Measurements from ENCODE around the gene C1QTNF9B.
"Not testable (repeated sequence)": the region's sequence is repeated elsewhere in the genome, so short reads cannot be mapped to it uniquely, and the experiment has no call there.

C1QTNF9B gene

GRCh38 chr13:23941211-23941610 is 43.9 kb upstream of the C1QTNF9B start:
- Histone ChIP-seq H3K4me1 (ENCODE audit: control insufficient read depth, low read length) (no peaks in the 10 kb centered on the region), H3K4me2 (ENCODE audit: low read length) (no peak overlapping the region), H3K4me3 (ENCODE audit: low read length) (no peak overlapping the region), H3K27me3 (ENCODE audit: control insufficient read depth, low read length) (0 out of 2 replicates have a peak, but pooled peaks cover 3% of the 10 kb centered on the region), H3F3A (ENCODE audit: control insufficient read depth, insufficient read depth) (no peaks in the 10 kb centered on the region), H3K27ac (ENCODE audit: low read depth, low read length) (no peak overlapping the region), H3K79me2 (ENCODE audit: control insufficient read depth, low read length) (no peaks in the 10 kb centered on the region), H4K20me1 (ENCODE audit: control insufficient read depth, insufficient read depth, low read depth, low read length) (no peaks in the 10 kb centered on the region), H3K9me3 (ENCODE audit: control insufficient read depth, insufficient read depth, low read length) (no peaks in the 10 kb centered on the region), H3K9me2 (replicated peaks; ENCODE audit: control insufficient read depth, low read length) (no peaks in the 10 kb centered on the region), H3K36me3 (ENCODE audit: control insufficient read depth, low read length) (no peaks in the 10 kb centered on the region)
- TF ChIP-seq CTCF (IDR thresholded peaks at IDR 0.05; ENCODE audit: low read depth, low read length, poor library complexity, severe bottlenecking) (no peak), EZH2phosphoT487 (IDR thresholded peaks at IDR 0.05; ENCODE audit: borderline replicate concordance, low read length) (no peak)

- H3K4me1 ChIP-seq (ENCODE audit: control insufficient read depth, low read length); H3K27ac ChIP-seq (ENCODE audit: low read depth, low read length); H3K4me3 ChIP-seq (ENCODE audit: low read length); H3K9me2 ChIP-seq (replicated peaks; ENCODE audit: control insufficient read depth, low read length); H3K27me3 ChIP-seq (ENCODE audit: control insufficient read depth, low read length); H3K79me2 ChIP-seq (ENCODE audit: control insufficient read depth, low read length); H3F3A ChIP-seq (ENCODE audit: control insufficient read depth, insufficient read depth); H4K20me1 ChIP-seq (ENCODE audit: control insufficient read depth, insufficient read depth, low read depth, low read length); H3K36me3 ChIP-seq (ENCODE audit: control insufficient read depth, low read length); H3K4me2 ChIP-seq (ENCODE audit: low read length); H3K9me3 ChIP-seq (ENCODE audit: control insufficient read depth, insufficient read depth, low read length): not testable (repeated sequence)
These were observed 42.4 kb upstream of the C1QTNF9B start for GRCh38 chr13:23939666-23940065.

DNA sequence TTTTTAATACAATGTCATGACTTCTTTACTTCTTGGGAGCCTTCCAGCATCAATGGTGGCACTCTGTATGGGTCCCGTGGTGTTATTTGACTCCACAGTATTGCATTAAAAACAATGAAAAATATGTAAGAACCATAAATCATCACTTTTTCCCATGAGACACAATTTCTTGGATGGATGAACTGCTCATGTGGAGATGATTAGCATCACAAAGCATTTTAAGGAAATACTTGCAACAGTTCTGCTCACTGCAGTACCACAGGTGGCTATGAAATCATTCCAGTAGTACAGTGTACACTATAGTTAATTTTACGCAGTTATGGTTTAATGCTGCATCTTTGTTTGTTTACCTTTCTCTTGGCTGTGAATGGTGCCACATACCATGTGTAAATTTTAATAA is 37.2 kb upstream of the C1QTNF9B start:
- Histone ChIP-seq H3K27ac (ENCODE audit: low read depth, low read length) (no peak overlapping the region), H3K79me2 (ENCODE audit: control insufficient read depth, low read length) (no peaks in the 10 kb centered on the region), H3K36me3 (ENCODE audit: control insufficient read depth, low read length) (no peaks in the 10 kb centered on the region), H3K9me2 (replicated peaks; ENCODE audit: control insufficient read depth, low read length) (no peaks in the 10 kb centered on the region), H3K4me1 (ENCODE audit: control insufficient read depth, low read length) (no peaks in the 10 kb centered on the region), H3K4me2 (ENCODE audit: low read length) (no peak overlapping the region), H3K9me3 (ENCODE audit: control insufficient read depth, insufficient read depth, low read length) (no peaks in the 10 kb centered on the region), H3K4me3 (ENCODE audit: low read length) (no peak overlapping the region), H3F3A (ENCODE audit: control insufficient read depth, insufficient read depth) (no peaks in the 10 kb centered on the region), H4K20me1 (ENCODE audit: control insufficient read depth, insufficient read depth, low read depth, low read length) (no peaks in the 10 kb centered on the region), H3K27me3 (ENCODE audit: control insufficient read depth, low read length) (peaks cover 13% of the 10 kb centered on the region; the same call in 1 of the 2 replicates)
- TF ChIP-seq EZH2phosphoT487 (IDR thresholded peaks at IDR 0.05; ENCODE audit: borderline replicate concordance, low read length) (no peak), CTCF (IDR thresholded peaks at IDR 0.05; ENCODE audit: low read depth, low read length, poor library complexity, severe bottlenecking) (no peak)

- no peak overlapping the region for H3K4me2 ChIP-seq (ENCODE audit: low read length)
- peaks cover 14% of the 10 kb centered on the region for H3K27me3 ChIP-seq (ENCODE audit: control insufficient read depth, low read length)
- no peaks in the 10 kb centered on the region for H3K9me3 ChIP-seq (ENCODE audit: control insufficient read depth, insufficient read depth, low read length)
- H3K4me1 ChIP-seq (ENCODE audit: control insufficient read depth, low read length): no peaks in the 10 kb centered on the region
- no peaks in the 10 kb centered on the region for H3K36me3 ChIP-seq (ENCODE audit: control insufficient read depth, low read length)
- no peak for TF ChIP-seq EZH2phosphoT487 (IDR thresholded peaks at IDR 0.05; ENCODE audit: borderline replicate concordance, low read length)
- TF ChIP-seq CTCF (IDR thresholded peaks at IDR 0.05; ENCODE audit: low read depth, low read length, poor library complexity, severe bottlenecking): no peak
- no peaks in the 10 kb centered on the region for H4K20me1 ChIP-seq (ENCODE audit: control insufficient read depth, insufficient read depth, low read depth, low read length)
- no peaks in the 10 kb centered on the region for H3K79me2 ChIP-seq (ENCODE audit: control insufficient read depth, low read length)
- no peak overlapping the region for H3K27ac ChIP-seq (ENCODE audit: low read depth, low read length)
- no peaks in the 10 kb centered on the region for H3K9me2 ChIP-seq (replicated peaks; ENCODE audit: control insufficient read depth, low read length)
- no peaks in the 10 kb centered on the region for H3F3A ChIP-seq (ENCODE audit: control insufficient read depth, insufficient read depth)
- H3K4me3 ChIP-seq (ENCODE audit: low read length): no peak overlapping the region
These were observed 31.7 kb upstream of the C1QTNF9B start for GRCh38 chr13:23928985-23929384.

Measured in DOHH2 (cell line).